EL (cell line): Measurements from ENCODE around the gene MYH7B.

Source experiments
- DNase-seq: peaks from one replicate; pipeline ENCODE4 v3.0.0-alpha.2; 2016

MYH7B gene

GRCh38 chr20:34994509-34995131 is 39.0 kb downstream of the MYH7B start:
- no peak for DNase-seq

- DNase-seq, result no peak
Observed at GRCh38 chr20:34995192-34995591, 39.5 kb downstream of the MYH7B start.

- no peak for DNase-seq
Observed at GRCh38 chr20:34995696-34996095, 40.0 kb downstream of the MYH7B start.

DNA sequence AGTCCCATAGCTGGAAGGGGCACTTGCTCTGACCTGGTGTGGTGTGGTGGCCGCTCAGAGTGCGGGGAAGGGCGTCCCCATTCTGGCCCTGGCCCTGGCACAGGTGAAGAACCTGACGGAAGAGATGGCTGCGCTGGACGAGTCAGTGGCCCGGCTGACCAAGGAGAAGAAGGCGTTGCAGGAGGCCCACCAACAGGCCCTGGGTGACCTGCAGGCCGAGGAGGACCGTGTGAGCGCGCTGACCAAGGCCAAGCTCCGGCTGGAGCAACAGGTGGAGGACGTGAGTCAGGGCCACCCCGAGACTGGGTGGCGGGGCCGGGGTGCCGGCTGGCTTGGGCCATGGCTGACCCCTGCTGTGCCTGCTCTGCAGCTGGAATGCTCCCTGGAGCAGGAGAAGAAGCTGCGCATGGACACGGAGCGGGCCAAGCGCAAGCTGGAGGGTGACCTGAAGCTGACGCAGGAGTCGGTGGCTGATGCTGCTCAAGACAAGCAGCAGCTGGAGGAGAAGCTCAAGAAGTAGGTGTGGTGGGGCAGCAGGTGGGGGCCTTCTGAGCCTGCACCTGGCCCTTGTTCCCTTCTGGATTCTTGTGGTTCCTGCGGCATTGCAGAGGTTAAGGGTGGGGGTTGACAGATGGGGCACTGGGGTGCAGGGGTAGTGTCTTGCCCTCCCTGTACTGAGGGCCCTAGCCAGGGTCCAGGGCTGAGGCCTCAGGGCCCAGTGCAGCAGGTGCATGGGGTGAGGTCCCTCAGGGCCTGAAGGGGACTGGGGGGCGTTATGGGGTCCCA is 40.8 kb downstream of the MYH7B start:
- DNase-seq, result no peak

DNA sequence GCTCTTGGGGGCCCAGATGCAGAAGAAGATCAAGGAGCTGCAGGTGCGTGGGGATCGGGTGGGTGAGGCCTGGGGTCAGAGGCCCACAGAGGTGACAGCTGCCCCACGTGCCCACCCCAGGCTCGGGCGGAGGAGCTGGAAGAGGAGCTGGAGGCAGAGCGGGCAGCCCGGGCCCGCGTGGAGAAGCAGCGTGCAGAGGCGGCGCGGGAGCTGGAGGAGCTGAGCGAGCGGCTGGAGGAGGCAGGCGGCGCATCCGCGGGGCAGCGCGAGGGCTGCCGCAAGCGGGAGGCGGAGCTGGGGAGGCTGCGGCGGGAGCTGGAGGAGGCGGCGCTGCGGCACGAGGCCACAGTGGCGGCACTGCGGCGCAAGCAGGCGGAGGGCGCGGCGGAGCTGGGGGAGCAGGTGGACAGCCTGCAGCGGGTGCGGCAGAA is 41.5 kb downstream of the MYH7B start:
- DNase-seq, result no peak

GRCh38 chr20:34997774-34998173 is 42.1 kb downstream of the MYH7B start:
- no peak for DNase-seq

DNA sequence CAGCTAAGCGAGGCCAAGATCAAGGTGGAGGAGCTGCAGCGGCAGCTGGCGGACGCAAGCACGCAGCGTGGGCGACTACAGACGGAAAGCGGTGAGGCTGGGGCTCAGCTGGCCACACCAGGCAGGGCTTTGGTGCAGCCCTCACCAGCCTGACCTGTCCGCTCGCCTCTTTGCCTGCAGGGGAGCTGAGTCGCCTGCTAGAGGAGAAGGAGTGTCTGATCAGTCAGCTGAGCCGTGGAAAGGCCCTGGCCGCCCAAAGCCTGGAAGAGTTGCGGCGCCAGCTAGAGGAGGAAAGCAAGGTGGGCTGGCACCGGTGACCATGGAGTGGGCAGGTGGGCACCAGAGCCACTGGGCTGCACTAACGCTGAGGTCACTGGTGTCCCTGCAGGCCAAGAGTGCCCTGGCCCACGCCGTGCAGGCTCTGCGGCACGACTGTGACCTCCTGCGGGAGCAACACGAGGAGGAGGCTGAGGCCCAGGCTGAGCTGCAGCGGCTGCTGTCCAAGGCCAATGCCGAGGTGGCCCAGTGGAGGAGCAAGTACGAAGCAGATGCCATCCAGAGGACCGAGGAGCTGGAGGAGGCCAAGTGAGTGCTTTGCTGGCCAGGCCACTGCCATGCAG is 42.8 kb downstream of the MYH7B start:
- DNase-seq, result no peak

GRCh38 chr20:34999021-34999451 is 43.4 kb downstream of the MYH7B start:
- no peak for DNase-seq

DNA sequence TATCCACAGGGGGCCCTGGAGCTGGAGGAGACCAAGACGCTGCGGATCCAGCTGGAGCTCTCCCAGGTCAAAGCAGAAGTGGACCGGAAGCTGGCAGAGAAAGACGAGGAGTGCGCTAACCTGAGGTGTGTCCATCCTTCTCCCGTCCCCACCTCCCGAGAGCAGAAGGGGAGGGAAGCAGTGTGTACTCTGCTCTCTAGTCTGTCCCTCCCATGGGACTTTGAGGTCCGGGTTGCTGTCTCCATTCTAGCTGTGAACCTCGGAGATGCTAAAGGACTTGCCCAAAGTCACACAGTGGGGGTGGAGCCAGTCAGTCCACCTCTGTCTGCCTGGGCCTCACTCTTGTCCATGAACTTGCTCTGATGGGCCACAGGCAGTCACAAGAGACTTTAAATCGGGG is 44.1 kb downstream of the MYH7B start:
- DNase-seq, result no peak

- no peak for DNase-seq
Observed at GRCh38 chr20:35000311-35000921, 44.7 kb downstream of the MYH7B start.

GRCh38 chr20:35000922-35001595 is 45.4 kb downstream of the MYH7B start:
- DNase-seq, result no peak

- DNase-seq, result no peak
Observed at GRCh38 chr20:35001596-35002362, 46.1 kb downstream of the MYH7B start.

DNA sequence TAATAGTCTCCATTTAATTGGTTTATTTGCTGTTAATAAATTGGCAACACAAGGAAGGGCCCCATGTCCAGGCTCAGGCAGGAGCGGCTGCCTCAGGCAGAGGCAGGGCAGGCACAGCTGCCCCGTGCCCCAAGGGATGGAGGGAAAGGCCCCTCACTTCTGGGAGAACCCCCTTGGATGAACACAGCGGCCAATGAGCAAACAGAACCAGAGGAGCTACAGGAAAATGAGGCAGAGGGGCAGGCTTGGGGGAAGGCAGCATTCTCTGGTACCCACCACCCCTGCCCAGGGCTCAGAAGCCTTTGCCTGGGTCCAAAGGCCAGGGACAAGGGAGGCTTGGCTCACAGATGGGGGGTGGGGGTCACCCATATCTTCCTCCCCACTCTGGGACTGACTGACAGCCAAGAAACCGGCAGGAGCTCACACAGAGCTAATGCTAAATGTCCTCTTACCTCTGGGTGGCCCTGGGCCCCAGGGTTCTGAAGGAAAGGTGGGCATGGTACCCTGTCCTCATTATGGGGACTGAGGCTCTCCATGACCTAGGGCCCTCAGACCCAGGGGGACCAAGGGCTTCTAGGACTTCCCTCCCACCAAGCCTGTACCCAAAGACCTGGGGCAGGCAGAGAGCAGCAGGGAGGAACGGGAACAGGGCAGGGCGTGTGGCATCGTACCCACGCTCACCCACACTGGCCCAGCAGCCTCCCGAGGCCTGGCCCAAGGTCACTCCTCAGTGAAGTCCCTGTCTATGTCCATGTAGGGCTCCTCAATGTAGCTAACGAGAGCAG is 47.0 kb downstream of the MYH7B start:
- DNase-seq, result no peak

DNA sequence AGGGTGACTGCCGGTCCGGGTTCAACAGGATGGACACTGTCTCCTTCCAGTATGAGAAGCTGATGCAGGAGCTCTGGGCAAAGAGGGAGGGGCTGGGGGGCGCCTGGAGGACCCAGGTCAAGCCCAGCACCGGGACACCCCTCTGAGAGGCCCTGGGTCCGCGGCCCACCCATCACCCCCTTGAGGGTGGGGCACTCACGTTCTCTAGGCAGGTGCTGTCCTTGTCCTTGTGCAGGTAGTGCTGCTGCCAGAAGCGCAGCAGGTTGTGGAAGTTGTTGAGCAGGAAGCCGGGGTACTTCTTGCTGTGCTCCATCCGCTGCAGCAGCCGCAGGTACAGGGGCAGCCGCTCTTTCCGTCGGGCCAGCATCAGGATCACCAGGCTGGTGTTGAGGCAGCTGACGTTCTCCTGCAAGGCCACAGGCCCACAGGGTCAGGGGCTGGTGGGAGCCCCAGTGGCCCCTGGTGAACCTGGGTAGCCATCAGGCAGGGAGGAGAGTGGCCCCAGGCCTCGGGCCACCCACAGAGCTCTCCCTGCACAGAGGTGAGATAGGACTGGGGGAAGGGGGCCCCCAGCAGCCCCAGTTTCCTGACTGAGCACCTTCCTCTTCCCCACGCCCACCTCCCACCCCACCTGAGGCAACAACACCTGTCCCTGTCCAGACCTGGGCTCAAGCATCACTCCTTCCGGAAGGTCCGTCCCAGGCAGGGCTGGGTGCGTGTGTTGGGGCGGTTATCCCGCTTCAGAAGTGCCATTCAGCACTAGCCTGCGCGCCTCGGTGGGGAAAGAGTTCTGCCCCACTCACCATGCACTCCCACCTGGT is 47.8 kb downstream of the MYH7B start:
- DNase-seq, result no peak

- DNase-seq, result no peak
Observed at GRCh38 chr20:35004051-35004725, 48.5 kb downstream of the MYH7B start.

GRCh38 chr20:35004749-35005462 is 49.2 kb downstream of the MYH7B start:
- DNase-seq, result no peak
